Liver (tissue), 3 donors: ENCODE measurements around the gene RTN4RL2.

Experiments used
- EGR1 ChIP-seq, 2 donors: IDR thresholded peaks; 2 replicates each; pipeline ENCODE4 v1.6.1; 2016 to 2018; ENCODE audit warnings: antibody characterized with exemption in 2 of 2, low read depth in 2 of 2
- FOXA1 ChIP-seq: IDR thresholded peaks from 2 replicates; pipeline ENCODE4 v1.6.1; 2016; ENCODE audit warnings: antibody characterized with exemption
- FOXA2 ChIP-seq: IDR thresholded peaks from 2 replicates; pipeline ENCODE4 v1.6.1; 2016; ENCODE audit warnings: antibody characterized with exemption
- JUND ChIP-seq, 2 donors: IDR thresholded peaks; 2 replicates each; pipeline ENCODE4 v1.6.1; 2016; ENCODE audit warnings: antibody characterized with exemption in 2 of 2
- RXRA ChIP-seq, 2 donors: IDR thresholded peaks; 2 replicates each; pipeline ENCODE4 v1.6.1; 2017 to 2018; ENCODE audit warnings: antibody characterized with exemption in 2 of 2, mild to moderate bottlenecking in 1 of 2
- SP1 ChIP-seq: IDR thresholded peaks from 2 replicates; pipeline ENCODE4 v1.6.1; 2018; ENCODE audit warnings: antibody characterized with exemption, mild to moderate bottlenecking
- TF ChIP-seq, protein P1 (sequence below): IDR thresholded peaks from 2 replicates; pipeline ENCODE4 v1.6.1; 2016; ENCODE audit warnings: antibody characterized with exemption, mild to moderate bottlenecking
- TF ChIP-seq, protein P2 (sequence below): fragments of 150-350 bp; IDR thresholded peaks from 2 replicates; pipeline ENCODE4 v1.5.1; 2017; ENCODE audit warnings: improper control_type of control experiment, low read depth, low read length; ENCODE audit not compliant: missing input control
- donor health status: healthy.
- donor health status: healthy.

DNA sequence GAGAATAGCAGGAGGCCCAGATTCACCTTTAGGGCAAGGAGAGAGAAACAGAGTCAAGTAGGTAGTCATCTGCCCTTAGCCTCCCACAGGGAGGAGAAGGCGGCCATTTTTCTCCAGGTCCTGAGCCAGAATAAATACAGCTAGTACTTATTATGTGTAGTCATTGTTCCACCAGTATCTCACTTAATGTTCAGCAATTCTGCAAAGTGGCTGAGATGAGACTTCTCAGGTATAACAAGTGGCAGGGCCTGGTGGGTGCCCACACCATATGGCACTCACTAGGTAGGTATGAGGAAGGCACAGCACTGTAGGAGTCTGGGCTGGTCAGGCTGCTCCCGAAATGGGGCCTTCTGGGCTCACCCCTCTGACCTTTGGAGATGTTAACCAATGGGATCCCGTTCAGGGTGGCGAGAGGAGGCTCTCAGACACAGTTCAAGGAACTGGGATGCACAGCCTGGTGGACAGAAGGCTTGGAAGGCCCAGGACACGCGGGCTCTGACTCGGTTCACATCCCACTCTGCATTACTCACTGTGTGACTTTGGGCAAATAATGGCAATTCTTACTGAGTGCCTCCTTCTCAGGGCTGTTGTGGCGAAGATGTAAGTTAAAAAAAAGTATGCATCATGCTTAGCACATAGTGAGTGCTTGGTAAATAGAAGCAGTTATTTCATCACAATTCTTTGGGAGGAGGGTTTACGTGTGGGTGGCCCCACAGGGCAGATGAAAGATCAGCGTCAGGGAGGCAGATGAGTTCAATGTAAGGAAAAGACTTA is 25.1 kb downstream of the RTN4RL2 start:
- TF ChIP-seq FOXA2 (no peak), RXRA (IDR thresholded peaks at IDR 0.05) (no peak), JUND (IDR thresholded peaks at IDR 0.05) (no peak), FOXA1 (no peak), SP1 (no peak), EGR1 (IDR thresholded peaks at IDR 0.05; ENCODE audit: low read depth in 2 of 2) (no peak)
- TF ChIP-seq, protein P1, sequence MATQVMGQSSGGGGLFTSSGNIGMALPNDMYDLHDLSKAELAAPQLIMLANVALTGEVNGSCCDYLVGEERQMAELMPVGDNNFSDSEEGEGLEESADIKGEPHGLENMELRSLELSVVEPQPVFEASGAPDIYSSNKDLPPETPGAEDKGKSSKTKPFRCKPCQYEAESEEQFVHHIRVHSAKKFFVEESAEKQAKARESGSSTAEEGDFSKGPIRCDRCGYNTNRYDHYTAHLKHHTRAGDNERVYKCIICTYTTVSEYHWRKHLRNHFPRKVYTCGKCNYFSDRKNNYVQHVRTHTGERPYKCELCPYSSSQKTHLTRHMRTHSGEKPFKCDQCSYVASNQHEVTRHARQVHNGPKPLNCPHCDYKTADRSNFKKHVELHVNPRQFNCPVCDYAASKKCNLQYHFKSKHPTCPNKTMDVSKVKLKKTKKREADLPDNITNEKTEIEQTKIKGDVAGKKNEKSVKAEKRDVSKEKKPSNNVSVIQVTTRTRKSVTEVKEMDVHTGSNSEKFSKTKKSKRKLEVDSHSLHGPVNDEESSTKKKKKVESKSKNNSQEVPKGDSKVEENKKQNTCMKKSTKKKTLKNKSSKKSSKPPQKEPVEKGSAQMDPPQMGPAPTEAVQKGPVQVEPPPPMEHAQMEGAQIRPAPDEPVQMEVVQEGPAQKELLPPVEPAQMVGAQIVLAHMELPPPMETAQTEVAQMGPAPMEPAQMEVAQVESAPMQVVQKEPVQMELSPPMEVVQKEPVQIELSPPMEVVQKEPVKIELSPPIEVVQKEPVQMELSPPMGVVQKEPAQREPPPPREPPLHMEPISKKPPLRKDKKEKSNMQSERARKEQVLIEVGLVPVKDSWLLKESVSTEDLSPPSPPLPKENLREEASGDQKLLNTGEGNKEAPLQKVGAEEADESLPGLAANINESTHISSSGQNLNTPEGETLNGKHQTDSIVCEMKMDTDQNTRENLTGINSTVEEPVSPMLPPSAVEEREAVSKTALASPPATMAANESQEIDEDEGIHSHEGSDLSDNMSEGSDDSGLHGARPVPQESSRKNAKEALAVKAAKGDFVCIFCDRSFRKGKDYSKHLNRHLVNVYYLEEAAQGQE, result no peak
- TF ChIP-seq, protein P2, sequence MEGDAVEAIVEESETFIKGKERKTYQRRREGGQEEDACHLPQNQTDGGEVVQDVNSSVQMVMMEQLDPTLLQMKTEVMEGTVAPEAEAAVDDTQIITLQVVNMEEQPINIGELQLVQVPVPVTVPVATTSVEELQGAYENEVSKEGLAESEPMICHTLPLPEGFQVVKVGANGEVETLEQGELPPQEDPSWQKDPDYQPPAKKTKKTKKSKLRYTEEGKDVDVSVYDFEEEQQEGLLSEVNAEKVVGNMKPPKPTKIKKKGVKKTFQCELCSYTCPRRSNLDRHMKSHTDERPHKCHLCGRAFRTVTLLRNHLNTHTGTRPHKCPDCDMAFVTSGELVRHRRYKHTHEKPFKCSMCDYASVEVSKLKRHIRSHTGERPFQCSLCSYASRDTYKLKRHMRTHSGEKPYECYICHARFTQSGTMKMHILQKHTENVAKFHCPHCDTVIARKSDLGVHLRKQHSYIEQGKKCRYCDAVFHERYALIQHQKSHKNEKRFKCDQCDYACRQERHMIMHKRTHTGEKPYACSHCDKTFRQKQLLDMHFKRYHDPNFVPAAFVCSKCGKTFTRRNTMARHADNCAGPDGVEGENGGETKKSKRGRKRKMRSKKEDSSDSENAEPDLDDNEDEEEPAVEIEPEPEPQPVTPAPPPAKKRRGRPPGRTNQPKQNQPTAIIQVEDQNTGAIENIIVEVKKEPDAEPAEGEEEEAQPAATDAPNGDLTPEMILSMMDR, result no peak
